ENCODE measurements around the gene ANKRD33B.

DNA sequence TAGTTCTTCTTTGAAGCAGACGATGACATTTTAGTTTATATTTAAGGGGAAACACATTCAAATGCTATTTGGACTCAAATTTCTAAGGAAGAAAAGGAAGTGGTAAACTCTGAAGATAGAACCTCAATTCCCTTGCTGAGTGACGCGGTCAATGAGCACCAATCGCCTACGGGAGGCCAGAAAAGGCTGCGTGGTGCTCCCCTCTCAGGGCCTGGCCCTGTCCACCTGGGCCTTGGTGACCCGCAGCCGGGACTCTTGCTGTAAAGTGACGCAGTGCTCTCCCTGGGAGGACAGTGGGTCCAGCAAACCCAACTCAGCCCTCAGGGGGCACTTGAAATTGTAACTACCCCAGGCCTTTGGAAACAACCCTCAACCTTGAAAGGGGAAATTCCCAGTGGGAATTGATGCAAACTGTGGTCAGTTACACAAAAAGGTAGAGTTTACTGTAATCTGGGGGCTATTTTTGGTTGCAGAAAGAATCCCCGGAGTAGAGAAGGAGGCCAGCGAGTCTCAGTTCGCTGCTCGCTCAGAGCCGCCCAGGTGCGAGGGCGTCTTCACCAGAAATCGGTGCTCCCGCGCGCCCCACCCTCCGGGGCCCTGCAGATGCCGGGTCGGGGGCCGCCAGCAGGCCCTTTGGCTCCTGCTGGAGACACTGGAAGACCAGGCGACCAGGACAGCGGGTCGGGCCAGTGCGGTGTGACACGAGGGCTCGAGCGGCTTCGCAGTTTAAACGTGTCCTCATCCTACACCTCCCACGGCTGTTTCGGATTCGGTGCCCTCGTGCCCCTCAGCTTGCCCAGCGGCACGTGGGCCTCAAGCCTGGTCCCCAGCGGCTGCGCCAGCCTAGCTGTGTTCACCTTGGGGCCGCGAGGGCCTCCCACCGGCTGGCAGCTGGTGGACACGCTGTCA is 1.4 kb upstream of the ANKRD33B start:
- TF ChIP-seq, protein P1, sequence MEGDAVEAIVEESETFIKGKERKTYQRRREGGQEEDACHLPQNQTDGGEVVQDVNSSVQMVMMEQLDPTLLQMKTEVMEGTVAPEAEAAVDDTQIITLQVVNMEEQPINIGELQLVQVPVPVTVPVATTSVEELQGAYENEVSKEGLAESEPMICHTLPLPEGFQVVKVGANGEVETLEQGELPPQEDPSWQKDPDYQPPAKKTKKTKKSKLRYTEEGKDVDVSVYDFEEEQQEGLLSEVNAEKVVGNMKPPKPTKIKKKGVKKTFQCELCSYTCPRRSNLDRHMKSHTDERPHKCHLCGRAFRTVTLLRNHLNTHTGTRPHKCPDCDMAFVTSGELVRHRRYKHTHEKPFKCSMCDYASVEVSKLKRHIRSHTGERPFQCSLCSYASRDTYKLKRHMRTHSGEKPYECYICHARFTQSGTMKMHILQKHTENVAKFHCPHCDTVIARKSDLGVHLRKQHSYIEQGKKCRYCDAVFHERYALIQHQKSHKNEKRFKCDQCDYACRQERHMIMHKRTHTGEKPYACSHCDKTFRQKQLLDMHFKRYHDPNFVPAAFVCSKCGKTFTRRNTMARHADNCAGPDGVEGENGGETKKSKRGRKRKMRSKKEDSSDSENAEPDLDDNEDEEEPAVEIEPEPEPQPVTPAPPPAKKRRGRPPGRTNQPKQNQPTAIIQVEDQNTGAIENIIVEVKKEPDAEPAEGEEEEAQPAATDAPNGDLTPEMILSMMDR (conservative IDR thresholded peaks at IDR 0.05; ENCODE audit: low read depth, low read length): no peak
- TF ChIP-seq EZH2 (IDR thresholded peaks at IDR 0.05; ENCODE audit: low read length, unreplicated experiment): no peak

Measured in PC-3 (cell line).